Loucy (cell line): Measurements from ENCODE around the gene FRMD1.

Experiments
- H2AFZ ChIP-seq: fragments of 200-600 bp; sonication (generic); 2 replicates; pipeline ENCODE4 v1.6.0; 2016; ENCODE audit warnings: antibody characterized with exemption, mild to moderate bottlenecking, low read length, moderate library complexity
- H3F3A ChIP-seq: fragments of 200-600 bp; 2 replicates; pipeline ENCODE4 v1.6.0; 2016; ENCODE audit warnings: antibody characterized with exemption, low read depth, mild to moderate bottlenecking
- H3K27me3 ChIP-seq: fragments of 200-600 bp; sonication (generic); 2 replicates; pipeline ENCODE4 v1.6.1; 2014; ENCODE audit warnings: low read length, mild to moderate bottlenecking; ENCODE audit not compliant: insufficient read depth, poor library complexity, severe bottlenecking
- H3K36me3 ChIP-seq: fragments of 200-600 bp; sonication (generic); 2 replicates; pipeline ENCODE4 v1.6.1; 2016; ENCODE audit warnings: low read length; ENCODE audit not compliant: insufficient read depth
- H3K4me1 ChIP-seq: fragments of 200-600 bp; sonication (generic); 2 replicates; pipeline ENCODE4 v1.5.1; 2014; ENCODE audit warnings: low read length, mild to moderate bottlenecking; ENCODE audit not compliant: insufficient read depth, poor library complexity, severe bottlenecking
- H3K4me2 ChIP-seq: fragments of 200-600 bp; sonication (generic); 2 replicates; pipeline ENCODE4 v1.6.0; 2014; ENCODE audit warnings: antibody characterized with exemption, low read length, low read depth, mild to moderate bottlenecking; ENCODE audit not compliant: poor library complexity, severe bottlenecking
- H3K4me3 ChIP-seq: fragments of 200-600 bp; sonication (generic); 2 replicates; pipeline ENCODE4 v1.5.1; 2014; ENCODE audit warnings: low read length, mild to moderate bottlenecking, mixed read lengths; ENCODE audit not compliant: poor library complexity, severe bottlenecking
- H3K79me2 ChIP-seq: fragments of 200-600 bp; sonication (generic); 2 replicates; pipeline ENCODE4 v1.6.1; 2014; ENCODE audit warnings: low read length; ENCODE audit not compliant: insufficient read depth
- H3K9ac ChIP-seq: fragments of 200-600 bp; sonication (generic); 2 replicates; pipeline ENCODE4 v1.6.0; 2014; ENCODE audit warnings: mild to moderate bottlenecking, low read depth, low read length, moderate library complexity; ENCODE audit not compliant: poor library complexity, severe bottlenecking
- H3K9me2 ChIP-seq: fragments of 200-600 bp; sonication (generic); replicated peaks from 2 replicates; pipeline ENCODE4 v1.6.1; 2016; ENCODE audit warnings: low read depth, low read length, mixed read lengths
- H3K9me3 ChIP-seq: fragments of 200-600 bp; sonication (generic); 2 replicates; pipeline ENCODE4 v1.6.1; 2014; ENCODE audit warnings: mild to moderate bottlenecking, antibody characterized with exemption, low read length, low read depth; ENCODE audit not compliant: insufficient read depth
- H4K20me1 ChIP-seq: fragments of 200-600 bp; sonication (generic); 2 replicates; pipeline ENCODE4 v1.6.0; 2014; ENCODE audit warnings: antibody characterized with exemption, low read length, mild to moderate bottlenecking; ENCODE audit not compliant: insufficient read depth, poor library complexity, severe bottlenecking
- CTCF ChIP-seq: fragments of 200-600 bp; sonication (generic); conservative IDR thresholded peaks from 2 replicates; pipeline ENCODE4 v1.5.1; 2014; ENCODE audit warnings: mild to moderate bottlenecking, antibody characterized with exemption, low read length
- EZH2phosphoT487 ChIP-seq: fragments of 200-600 bp; IDR thresholded peaks from 2 replicates; pipeline ENCODE4 v1.6.1; 2018; ENCODE audit warnings: antibody characterized with exemption, mild to moderate bottlenecking, moderate library complexity, borderline replicate concordance

FRMD1 gene

DNA sequence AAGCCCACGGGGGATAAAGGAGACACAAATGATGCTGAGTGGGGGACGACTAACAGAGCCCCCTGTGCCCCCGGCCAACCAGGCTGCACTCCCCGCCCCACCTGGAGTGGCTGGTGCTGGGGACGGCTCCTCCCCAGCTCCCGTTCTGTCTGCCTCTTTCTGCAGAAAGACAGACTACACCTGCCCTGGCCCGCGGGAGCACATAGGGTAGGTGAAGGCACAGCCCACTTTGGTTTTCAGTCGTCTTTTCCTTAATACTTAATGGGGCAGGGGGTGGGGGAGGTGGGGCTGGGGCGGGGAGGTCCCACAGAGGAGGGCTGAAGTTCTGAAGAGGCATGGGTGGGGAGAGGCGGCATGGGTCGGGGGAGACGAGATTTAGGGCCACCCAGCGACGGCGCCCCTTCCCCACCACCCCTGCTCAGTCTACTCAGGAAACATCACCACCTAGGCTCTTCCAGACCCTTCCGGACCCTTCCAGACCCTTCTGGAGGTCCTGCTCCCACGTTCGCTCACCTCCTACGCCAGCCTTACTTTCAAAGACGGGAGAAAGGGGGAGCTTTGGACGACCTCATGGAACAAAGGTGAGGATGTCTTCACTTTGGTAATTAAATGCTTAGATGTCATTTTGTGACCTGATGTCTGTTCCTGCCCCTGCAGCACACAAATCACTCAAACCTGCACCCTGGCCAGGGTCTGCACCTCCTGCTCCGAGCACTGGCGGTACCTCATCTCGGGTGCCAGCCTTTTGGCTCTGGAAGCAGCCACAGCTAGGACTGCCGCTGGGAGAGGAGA is 21.2 kb upstream of the FRMD1 start:
- peaks cover 6% of the 10 kb centered on the region; the same call in 1 of the 2 replicates for H3K9me3 ChIP-seq
- no peak overlapping the region for H2AFZ ChIP-seq
- no peaks in the 10 kb centered on the region for H3F3A ChIP-seq
- TF ChIP-seq EZH2phosphoT487 (no peak), CTCF (no peak)
- H3K9me2 ChIP-seq: no peaks in the 10 kb centered on the region
- no peaks in the 10 kb centered on the region for H4K20me1 ChIP-seq
- no peak overlapping the region for H3K4me2 ChIP-seq
- H3K4me3 ChIP-seq: no peak overlapping the region
- no peaks in the 10 kb centered on the region for H3K4me1 ChIP-seq
- no peaks in the 10 kb centered on the region for H3K79me2 ChIP-seq
- H3K27me3 ChIP-seq: no peaks in the 10 kb centered on the region
- no peaks in the 10 kb centered on the region for H3K36me3 ChIP-seq
- no peak overlapping the region for H3K9ac ChIP-seq

DNA sequence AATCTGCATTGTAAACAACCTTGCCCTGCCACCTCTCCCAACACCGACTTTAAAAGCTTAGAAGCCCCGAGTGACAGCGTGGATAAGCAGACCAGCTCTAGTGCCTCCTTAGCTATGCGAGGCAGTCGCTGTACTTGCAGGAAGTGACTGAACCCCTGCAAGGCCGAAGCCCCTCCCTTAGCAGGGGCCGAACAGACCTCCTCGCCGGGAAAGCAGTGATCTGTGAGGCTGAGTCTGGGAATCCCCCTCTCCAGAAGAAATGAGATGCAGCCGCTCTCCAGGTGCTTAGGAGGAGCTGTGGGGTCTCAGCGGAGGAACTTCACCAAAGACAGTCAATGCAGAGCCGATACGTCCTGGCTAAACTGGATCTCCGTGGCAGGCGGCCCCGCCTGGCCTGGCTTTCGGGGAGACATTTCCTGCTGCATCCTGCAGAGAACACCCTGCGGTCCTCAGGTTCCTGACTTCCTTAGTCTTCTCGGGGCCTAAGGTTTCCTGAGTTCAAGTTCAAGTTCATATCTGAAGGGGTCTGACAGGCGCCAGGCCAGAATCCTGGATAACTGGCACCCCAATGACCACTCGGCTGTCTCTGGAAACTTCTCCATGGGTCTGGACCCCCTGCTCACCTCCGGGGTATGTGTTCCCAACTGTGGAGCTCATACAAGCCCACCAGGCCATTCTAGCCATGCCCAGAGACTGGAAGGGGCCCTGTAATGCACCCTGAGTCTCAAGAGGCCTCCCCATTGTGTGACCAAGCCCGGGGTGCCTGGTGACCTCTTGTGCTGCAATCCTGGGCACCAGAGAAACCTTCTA is 20.4 kb upstream of the FRMD1 start:
- H4K20me1 ChIP-seq: no peaks in the 10 kb centered on the region
- H3F3A ChIP-seq: no peaks in the 10 kb centered on the region
- H3K4me1 ChIP-seq: no peaks in the 10 kb centered on the region
- H3K9me3 ChIP-seq: peaks cover 6% of the 10 kb centered on the region; the same call in 1 of the 2 replicates
- H3K79me2 ChIP-seq: no peaks in the 10 kb centered on the region
- TF ChIP-seq EZH2phosphoT487 (no peak), CTCF (no peak)
- no peak overlapping the region for H3K4me3 ChIP-seq
- H3K27me3 ChIP-seq: no peaks in the 10 kb centered on the region
- no peaks in the 10 kb centered on the region for H3K9me2 ChIP-seq
- H2AFZ ChIP-seq: no peak overlapping the region
- H3K9ac ChIP-seq: no peak overlapping the region
- H3K4me2 ChIP-seq: no peak overlapping the region
- no peaks in the 10 kb centered on the region for H3K36me3 ChIP-seq

DNA sequence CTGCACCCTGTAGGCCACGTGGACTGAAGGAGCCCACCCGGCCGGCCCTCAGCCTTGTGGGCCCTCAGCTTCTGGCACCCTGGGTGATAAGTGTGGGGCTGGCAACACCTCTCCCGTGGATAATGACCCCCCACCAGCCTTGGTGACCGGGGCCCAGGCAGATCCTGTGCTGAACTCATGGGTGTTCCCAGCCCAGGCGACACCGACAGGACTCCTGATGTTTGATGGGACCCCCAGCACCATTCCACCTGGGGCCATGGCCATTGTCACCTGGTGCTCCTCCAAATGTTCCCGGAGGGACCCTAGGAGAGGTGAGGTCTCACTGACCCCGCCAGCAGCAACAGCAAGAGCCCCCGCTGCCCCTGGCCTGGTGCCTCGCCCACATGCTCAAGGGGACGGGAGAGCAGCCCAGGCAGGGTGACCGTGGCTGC is 19.4 kb upstream of the FRMD1 start:
- H2AFZ ChIP-seq: no peak overlapping the region
- no peak for TF ChIP-seq EZH2phosphoT487
- TF ChIP-seq CTCF: no peak
- no peak overlapping the region for H3K4me3 ChIP-seq
- H3K9me3 ChIP-seq: peaks cover 5% of the 10 kb centered on the region; the same call in 1 of the 2 replicates
- H3K27me3 ChIP-seq: no peaks in the 10 kb centered on the region
- no peak overlapping the region for H3K4me2 ChIP-seq
- no peaks in the 10 kb centered on the region for H4K20me1 ChIP-seq
- no peaks in the 10 kb centered on the region for H3K36me3 ChIP-seq
- H3K9me2 ChIP-seq: no peaks in the 10 kb centered on the region
- no peak overlapping the region for H3K9ac ChIP-seq
- H3K4me1 ChIP-seq: no peaks in the 10 kb centered on the region
- no peaks in the 10 kb centered on the region for H3K79me2 ChIP-seq
- H3F3A ChIP-seq: no peaks in the 10 kb centered on the region
